HEK293T (cell line): ENCODE data around the gene REEP2.

Experiments
- CTCF ChIA-PET: fragments of 350-600 bp; formaldehyde crosslinking; extraction: SDS; loops from one replicate; lab custom pipeline; 2021; ENCODE audit warnings: antibody characterized with exemption, inconsistent platforms; lab: Yijun Ruan, JAX
- POLR2A ChIA-PET: fragments of 350-600 bp; formaldehyde crosslinking; extraction: SDS; loops from one replicate; lab custom pipeline; 2020; ENCODE audit warnings: antibody characterized with exemption, inconsistent platforms; lab: Yijun Ruan, JAX
- DNase-seq: peaks from one replicate; pipeline ENCODE4 v3.0.0; 2012; ENCODE audit warnings: mixed read lengths; ENCODE audit errors: extremely low spot score
- ARNT ChIP-seq: fragments of 450-650 bp; IDR thresholded peaks from 2 replicates; pipeline ENCODE4 v1.6.1; 2017; ENCODE audit warnings: mild to moderate bottlenecking
- BHLHE40 ChIP-seq: fragments of 450-650 bp; IDR thresholded peaks from 2 replicates; pipeline ENCODE4 v1.6.1; 2016; ENCODE audit warnings: mild to moderate bottlenecking, moderate library complexity, borderline replicate concordance
- CTBP1 ChIP-seq: fragments of 450-650 bp; IDR thresholded peaks from 2 replicates; pipeline ENCODE4 v1.6.1; 2016; ENCODE audit warnings: borderline replicate concordance
- ELF4 ChIP-seq: fragments of 450-650 bp; IDR thresholded peaks from 2 replicates; pipeline ENCODE4 v1.6.1; 2017; ENCODE audit warnings: antibody characterized with exemption
- FOXA1 ChIP-seq: fragments of 450-650 bp; IDR thresholded peaks from 2 replicates; pipeline ENCODE4 v1.6.1; 2016; ENCODE audit warnings: mild to moderate bottlenecking
- FOXK2 ChIP-seq: fragments of 450-650 bp; IDR thresholded peaks from 2 replicates; pipeline ENCODE4 v1.6.1; 2016; ENCODE audit warnings: mild to moderate bottlenecking
- FOXM1 ChIP-seq: fragments of 450-650 bp; IDR thresholded peaks from 2 replicates; pipeline ENCODE4 v1.6.1; 2017; ENCODE audit warnings: mild to moderate bottlenecking, borderline replicate concordance
- HDGF ChIP-seq: fragments of 450-650 bp; IDR thresholded peaks from 2 replicates; pipeline ENCODE4 v1.6.1; 2017; ENCODE audit warnings: antibody characterized with exemption, borderline replicate concordance
- L3MBTL2 ChIP-seq: fragments of 450-650 bp; conservative IDR thresholded peaks from 2 replicates; pipeline ENCODE4 v1.6.1; 2016; ENCODE audit warnings: mild to moderate bottlenecking
- LEF1 ChIP-seq: fragments of 450-650 bp; IDR thresholded peaks from 2 replicates; pipeline ENCODE4 v1.6.1; 2017; ENCODE audit warnings: mild to moderate bottlenecking, borderline replicate concordance
- NFRKB ChIP-seq: fragments of 450-650 bp; IDR thresholded peaks from 2 replicates; pipeline ENCODE4 v1.6.1; 2016; ENCODE audit warnings: mild to moderate bottlenecking, moderate library complexity
- PKNOX1 ChIP-seq: fragments of 450-650 bp; IDR thresholded peaks from 2 replicates; pipeline ENCODE4 v1.6.1; 2016
- SP1 ChIP-seq: fragments of 450-650 bp; IDR thresholded peaks from 2 replicates; pipeline ENCODE4 v1.6.1; 2017
- SUZ12 ChIP-seq: fragments of 450-650 bp; IDR thresholded peaks from 2 replicates; pipeline ENCODE4 v1.6.1; 2016; ENCODE audit warnings: mild to moderate bottlenecking
- TARDBP ChIP-seq: fragments of 450-650 bp; IDR thresholded peaks from 2 replicates; pipeline ENCODE4 v1.6.1; 2016
- ZNF384 ChIP-seq: fragments of 450-650 bp; IDR thresholded peaks from 2 replicates; pipeline ENCODE4 v1.6.1; 2016

REEP2 gene

GRCh38 chr5:138418444-138418843 is 20.4 kb upstream of the REEP2 start:
- TF ChIP-seq HDGF (no peak), BHLHE40 (no peak), FOXA1 (no peak), L3MBTL2 (no peak), ELF4 (no peak), SUZ12 (no peak), TARDBP (no peak), FOXK2 (no peak), FOXM1 (no peak), ARNT (no peak), PKNOX1 (no peak), CTBP1 (no peak), NFRKB (no peak), ZNF384 (no peak), LEF1 (no peak), SP1 (no peak)
- ChIA-PET CTCF (no interaction called here), POLR2A (no interaction called here)
- DNase-seq, result no peak

GRCh38 chr5:138425079-138425478 is 13.8 kb upstream of the REEP2 start:
- ChIA-PET POLR2A (no interaction called here), CTCF (interaction anchor here (0.6 kb wide), 1 partner anchor 235 kb away, joined by 3 read pairs; no protein-coding TSS in a partner anchor)
- TF ChIP-seq ARNT (no peak), L3MBTL2 (no peak), HDGF (no peak), ELF4 (no peak), CTBP1 (no peak)
- DNase-seq, result no peak

- TF ChIP-seq LEF1 (no peak), ZNF384 (no peak), L3MBTL2 (no peak), ELF4 (no peak), TARDBP (no peak), FOXA1 (no peak), SUZ12 (no peak), BHLHE40 (no peak), HDGF (no peak), CTBP1 (no peak), FOXK2 (no peak), SP1 (no peak), PKNOX1 (no peak), ARNT (no peak), FOXM1 (no peak), NFRKB (no peak)
- ChIA-PET POLR2A (no interaction called here), CTCF (no interaction called here)
- DNase-seq, result no peak
These were observed 2.9 kb upstream of the REEP2 start for GRCh38 chr5:138435943-138436342.

GRCh38 chr5:138438003-138438723 is 694 bp upstream of the REEP2 start:
- TF ChIP-seq SUZ12 (no peak), TARDBP (no peak), CTBP1 (no peak), FOXA1 (no peak), ZNF384 (no peak), PKNOX1 (no peak), HDGF (no peak), NFRKB (no peak), BHLHE40 (no peak), SP1 (no peak), ARNT (no peak), L3MBTL2 (no peak), ELF4 (no peak), LEF1 (no peak), FOXK2 (no peak), FOXM1 (no peak)
- ChIA-PET POLR2A (interaction anchor here (0.6 to 2.8 kb wide), 7 partner anchors 11 to 259 kb away, joined by 3 to 14 read pairs (median 3); partner anchors contain the start of genes CDC23, ETF1, FAM53C and KIF20A), CTCF (interaction anchor here (1.0 to 2.1 kb wide), 4 partner anchors 11 to 86 kb away, joined by 4 to 13 read pairs (median 7); no protein-coding TSS in a partner anchor)
- no peak for DNase-seq

GRCh38 chr5:138439477-138440158 is 761 bp downstream of the REEP2 start:
- ChIA-PET POLR2A (interaction anchor here (1.1 to 2.8 kb wide), 3 partner anchors 10 to 104 kb away, joined by 3 to 14 read pairs (median 3); partner anchors contain the start of genes ETF1 and FAM53C), CTCF (interaction anchor here (2.0 to 2.1 kb wide), 2 partner anchors 10 to 64 kb away, joined by 10 to 13 read pairs; no protein-coding TSS in a partner anchor)
- TF ChIP-seq LEF1, result no peak
- DNase-seq, result no peak
